Stimulated activated naive CD4-positive, alpha-beta T cell (primary cell): Measurements from ENCODE around the gene TRIM32.

ENCODE experiments used
- DNase-seq, 6 experiments: peaks; one replicate each; lab custom pipeline; 2025; lab: John Stamatoyannopoulos, UW

The TRIM32 gene

GRCh38 chr9:116705531-116705930, 18.4 kb downstream of the TRIM32 start:
- no peak for DNase-seq

GRCh38 chr9:116706310-116707290, 19.5 kb downstream of the TRIM32 start:
- no peak for DNase-seq

- no peak for DNase-seq
Measured at GRCh38 chr9:116712781-116713180, 25.7 kb downstream of the TRIM32 start.

- no peak for DNase-seq
Measured at GRCh38 chr9:116713271-116713670, 26.2 kb downstream of the TRIM32 start.

GRCh38 chr9:116715751-116716150, 28.6 kb downstream of the TRIM32 start:
- no peak for DNase-seq

GRCh38 chr9:116716438-116716837, 29.3 kb downstream of the TRIM32 start:
- no peak for DNase-seq

GRCh38 chr9:116717150-116717549, 30.0 kb downstream of the TRIM32 start:
- DNase-seq = no peak

GRCh38 chr9:116718111-116718510, 31.0 kb downstream of the TRIM32 start:
- no peak for DNase-seq

GRCh38 chr9:116720111-116720510, 33.0 kb downstream of the TRIM32 start:
- DNase-seq = no peak

GRCh38 chr9:116721411-116721810, 34.3 kb downstream of the TRIM32 start:
- no peak for DNase-seq

- no peak for DNase-seq
Measured at GRCh38 chr9:116721944-116722343, 34.8 kb downstream of the TRIM32 start.

GRCh38 chr9:116724123-116724522, 37.0 kb downstream of the TRIM32 start:
- no peak for DNase-seq

GRCh38 chr9:116726602-116727001, 39.5 kb downstream of the TRIM32 start:
- DNase-seq = no peak

- no peak for DNase-seq
Measured at GRCh38 chr9:116733010-116733641, 46.0 kb downstream of the TRIM32 start.

- DNase-seq = no peak
Measured at GRCh38 chr9:116736399-116737151, 49.5 kb downstream of the TRIM32 start.

GRCh38 chr9:116737152-116737546, 50.0 kb downstream of the TRIM32 start:
- peak in 1 of 6 experiments; percentile 1 for DNase-seq

GRCh38 chr9:116741086-116741740, 54.1 kb downstream of the TRIM32 start:
- no peak for DNase-seq

- no peak for DNase-seq
Measured at GRCh38 chr9:116741742-116742141, 54.6 kb downstream of the TRIM32 start.

GRCh38 chr9:116749176-116749575, 62.1 kb downstream of the TRIM32 start:
- DNase-seq = no peak

GRCh38 chr9:116749772-116750171, 62.7 kb downstream of the TRIM32 start:
- no peak for DNase-seq

GRCh38 chr9:116750510-116750909, 63.4 kb downstream of the TRIM32 start:
- DNase-seq = no peak
